Erythroblast (primary cell): ENCODE results near the gene SPTBN1.

Source experiments
- GATA1 ChIP-seq: IDR thresholded peaks from 2 replicates; pipeline ENCODE4 v1.6.1; 2011; ENCODE audit warnings: low read depth, mild to moderate bottlenecking, control low read depth, low read length, moderate library complexity
- POLR2A ChIP-seq: IDR thresholded peaks from 2 replicates; pipeline ENCODE4 v1.6.1; 2011; ENCODE audit warnings: mild to moderate bottlenecking, low read length

GRCh38 chr2:54500404-54501205, 44.5 kb downstream of the SPTBN1 start:
- TF ChIP-seq POLR2A: no peak
- TF ChIP-seq GATA1: no peak
